CD4-positive, alpha-beta T cell treated with Interleukin-10 for 1 hour (primary cell): Measurements from ENCODE around the gene VPREB3.
A peak's percentile ranks its signal among the peaks of the same experiment; 100 is the strongest.

Experiments
- DNase-seq: peaks from one replicate; pipeline ENCODE4 v3.0.0-alpha.2; 2020

VPREB3 gene

DNA sequence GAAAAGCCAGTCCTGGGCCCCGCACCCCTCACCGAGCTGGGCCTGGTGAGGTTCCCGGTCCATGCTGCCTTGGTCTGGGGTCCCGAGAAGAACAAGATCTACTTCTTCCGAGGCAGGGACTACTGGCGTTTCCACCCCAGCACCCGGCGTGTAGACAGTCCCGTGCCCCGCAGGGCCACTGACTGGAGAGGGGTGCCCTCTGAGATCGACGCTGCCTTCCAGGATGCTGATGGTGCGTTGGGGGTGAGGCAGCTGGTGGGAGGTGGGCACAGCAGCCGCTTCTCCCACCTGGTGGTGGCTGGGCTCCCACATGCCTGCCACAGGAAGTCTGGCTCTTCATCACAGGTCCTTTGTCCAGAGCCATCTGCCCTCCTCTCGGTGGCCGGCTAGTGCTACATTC is 28.0 kb upstream of the VPREB3 start:
- no peak for DNase-seq

DNA sequence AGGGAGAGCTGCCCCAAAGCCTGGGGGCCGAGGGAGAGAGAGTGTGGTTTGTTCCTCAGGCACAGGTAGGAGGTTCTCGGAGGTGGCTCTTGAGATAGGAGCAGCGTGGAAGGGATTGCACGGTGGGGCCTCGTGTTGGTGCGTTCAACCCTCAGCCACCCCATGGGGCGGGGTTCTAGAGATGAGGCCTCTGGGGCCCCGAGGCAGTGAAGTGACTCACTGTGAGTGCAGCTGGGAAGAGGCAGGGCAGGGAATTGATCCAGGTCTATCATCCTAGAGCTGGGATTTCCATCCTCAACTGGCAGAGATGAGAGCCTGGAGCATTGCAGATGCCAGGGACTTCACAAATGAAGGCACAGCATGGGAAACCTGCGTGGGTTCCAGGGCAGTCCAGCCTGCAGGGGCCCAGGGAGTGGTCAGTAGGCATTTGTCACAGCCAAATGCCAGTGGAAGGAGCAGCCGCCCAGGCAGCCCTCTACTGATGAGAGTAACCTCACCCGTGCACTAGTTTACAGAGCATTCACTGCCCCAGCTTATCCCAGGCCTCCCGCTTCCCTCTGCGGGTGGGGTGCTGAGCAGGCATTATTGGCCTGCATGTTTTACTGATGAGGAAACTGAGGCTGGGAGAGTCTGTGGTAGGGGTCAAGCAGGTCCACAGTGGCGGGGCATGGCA is 27.4 kb upstream of the VPREB3 start:
- DNase-seq = no peak

DNA sequence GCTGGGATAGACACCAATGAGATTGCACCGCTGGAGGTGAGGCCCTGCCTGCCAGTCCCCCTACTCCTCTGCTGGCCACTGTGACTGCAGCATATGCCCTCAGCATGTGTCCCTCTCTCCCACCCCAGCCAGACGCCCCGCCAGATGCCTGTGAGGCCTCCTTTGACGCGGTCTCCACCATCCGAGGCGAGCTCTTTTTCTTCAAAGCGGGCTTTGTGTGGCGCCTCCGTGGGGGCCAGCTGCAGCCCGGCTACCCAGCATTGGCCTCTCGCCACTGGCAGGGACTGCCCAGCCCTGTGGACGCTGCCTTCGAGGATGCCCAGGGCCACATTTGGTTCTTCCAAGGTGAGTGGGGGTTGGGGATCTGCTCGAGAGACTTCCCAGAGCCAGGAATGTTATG is 26.8 kb upstream of the VPREB3 start:
- no peak for DNase-seq

DNA sequence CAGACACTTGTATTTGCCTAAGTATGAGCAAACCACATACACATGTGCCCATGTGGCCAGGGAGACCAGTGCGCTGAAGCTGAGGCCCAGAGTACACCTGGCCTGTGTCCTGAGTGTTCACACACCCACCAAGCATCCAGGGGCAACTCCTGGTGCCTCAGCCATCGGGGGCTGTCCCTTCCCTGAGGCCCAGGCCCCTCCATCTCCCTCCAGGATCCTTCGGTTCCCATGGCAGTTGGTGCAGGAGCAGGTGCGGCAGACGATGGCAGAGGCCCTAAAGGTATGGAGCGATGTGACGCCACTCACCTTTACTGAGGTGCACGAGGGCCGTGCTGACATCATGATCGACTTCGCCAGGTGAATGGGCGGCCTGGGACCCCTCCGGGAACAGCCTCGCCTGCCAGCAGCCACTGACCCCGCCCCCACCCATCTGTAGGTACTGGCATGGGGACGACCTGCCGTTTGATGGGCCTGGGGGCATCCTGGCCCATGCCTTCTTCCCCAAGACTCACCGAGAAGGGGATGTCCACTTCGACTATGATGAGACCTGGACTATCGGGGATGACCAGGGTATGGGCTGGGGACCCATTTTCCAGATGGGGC is 26.0 kb upstream of the VPREB3 start:
- DNase-seq = no peak

DNA sequence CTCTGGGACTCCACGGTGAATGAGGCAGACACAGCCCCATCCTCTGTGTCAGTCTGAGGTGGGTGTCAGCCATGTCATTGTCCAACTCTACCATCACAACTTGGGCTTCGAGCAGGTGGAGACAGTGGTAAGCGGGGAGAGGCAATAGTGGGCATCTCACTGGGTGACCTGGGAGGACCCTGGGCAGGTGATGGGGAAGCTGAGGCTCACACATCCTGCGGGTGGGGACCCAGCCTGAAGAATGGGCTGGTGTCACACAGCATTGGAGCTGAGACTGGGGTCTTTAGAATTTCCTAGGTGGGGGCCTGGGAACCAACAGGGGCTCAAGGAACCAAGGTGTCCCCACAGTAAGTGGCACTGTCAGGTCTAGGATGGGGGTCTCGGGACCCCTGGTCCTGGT is 25.5 kb upstream of the VPREB3 start:
- DNase-seq = no peak

DNA sequence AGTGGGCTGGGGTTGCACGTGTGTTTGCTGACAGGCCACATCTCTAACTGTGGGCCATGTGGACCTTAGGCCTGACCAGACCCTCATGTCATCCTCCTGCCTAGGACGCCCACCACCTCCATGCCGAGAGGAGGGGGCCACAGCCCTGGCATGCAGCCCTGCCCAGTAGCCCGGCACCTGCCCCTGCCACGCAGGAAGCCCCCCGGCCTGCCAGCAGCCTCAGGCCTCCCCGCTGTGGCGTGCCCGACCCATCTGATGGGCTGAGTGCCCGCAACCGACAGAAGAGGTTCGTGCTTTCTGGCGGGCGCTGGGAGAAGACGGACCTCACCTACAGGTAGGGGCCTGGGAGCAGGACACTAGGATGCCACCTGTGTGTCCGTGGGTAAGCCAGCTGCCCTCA is 24.9 kb upstream of the VPREB3 start:
- DNase-seq = no peak

DNA sequence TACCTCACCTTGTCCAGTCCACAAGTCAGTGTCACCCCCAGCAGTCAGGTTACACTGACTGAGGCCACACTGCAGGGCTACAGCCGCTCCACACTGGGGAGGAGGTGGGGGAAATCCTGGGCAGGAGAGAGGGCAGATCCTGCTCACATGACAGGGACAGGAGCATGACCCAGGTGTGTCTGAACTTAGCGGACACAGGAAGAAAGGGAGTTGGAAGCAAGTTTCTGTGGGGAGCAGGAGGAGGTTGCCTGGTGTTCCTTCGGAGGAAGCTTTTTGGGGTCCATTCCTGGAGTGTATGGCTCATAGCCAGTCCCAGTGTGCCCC is 24.3 kb upstream of the VPREB3 start:
- no peak for DNase-seq

DNA sequence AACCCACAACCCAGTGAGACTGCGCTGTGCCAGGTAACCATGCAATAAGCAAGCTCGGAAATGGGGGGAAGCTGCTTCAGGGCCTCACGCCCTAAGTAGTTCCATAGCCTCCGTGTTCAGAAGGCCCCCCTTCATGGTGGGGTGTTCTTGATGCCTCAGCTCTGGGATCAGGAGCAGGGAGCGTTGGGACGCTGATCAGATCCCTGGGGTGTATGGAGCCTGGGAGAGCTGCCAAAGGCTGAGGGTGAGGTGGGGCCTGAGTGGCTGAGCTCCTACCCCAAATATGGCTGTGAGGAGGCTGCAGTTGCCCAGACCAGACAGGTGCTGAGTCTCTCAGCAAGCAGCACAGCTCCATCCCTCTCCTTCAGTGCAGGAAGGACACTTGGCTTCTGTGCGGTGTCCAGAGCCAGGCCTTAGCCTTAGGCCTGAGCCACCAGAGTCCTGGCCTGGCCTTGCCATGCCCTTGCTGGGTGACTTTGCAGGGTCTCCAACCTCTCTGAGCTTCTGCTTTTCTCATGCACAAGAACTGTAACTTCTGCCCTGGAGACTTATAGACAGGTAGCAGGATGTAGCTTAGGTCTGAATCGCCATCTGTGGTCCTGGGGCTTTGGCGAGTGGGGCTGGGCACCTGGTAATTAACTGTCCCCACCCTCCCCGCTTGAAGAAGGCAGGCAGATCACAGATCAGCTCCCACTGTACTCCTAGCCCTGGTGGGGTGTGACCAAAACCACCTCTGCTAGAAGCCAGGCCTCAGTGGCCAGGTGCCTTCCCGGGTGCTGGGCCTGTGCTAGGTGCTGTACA is 23.8 kb upstream of the VPREB3 start:
- DNase-seq = no peak

DNA sequence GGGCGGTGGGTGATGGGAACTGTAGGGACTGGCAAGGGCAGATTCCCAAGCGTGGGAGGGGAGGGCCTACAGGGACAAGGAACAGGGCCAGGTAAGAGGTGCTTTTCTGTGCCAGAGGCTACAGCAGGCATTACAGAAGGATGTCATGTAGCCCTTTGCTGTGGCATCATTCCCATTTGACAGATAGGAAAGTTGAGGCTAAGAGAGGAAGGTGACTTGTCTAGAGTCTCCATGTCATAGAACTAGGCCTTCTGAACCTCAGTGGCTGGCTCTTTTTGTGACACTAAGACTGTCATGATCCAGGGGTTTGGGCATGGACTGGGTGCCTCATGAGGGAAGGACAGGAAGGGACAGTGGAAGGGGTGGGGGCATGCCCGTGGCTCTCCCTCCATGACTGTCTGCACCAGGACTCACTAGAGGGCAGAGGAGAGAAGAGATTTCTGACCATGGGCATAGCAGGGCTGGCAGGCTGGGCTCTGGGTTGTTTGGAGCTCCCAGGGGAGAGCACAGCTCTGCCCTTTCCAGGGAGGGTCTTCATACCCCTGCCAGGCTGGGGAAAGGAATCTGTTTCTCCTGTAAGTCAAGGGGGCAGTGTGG is 21.7 kb upstream of the VPREB3 start:
- DNase-seq = no peak

DNA sequence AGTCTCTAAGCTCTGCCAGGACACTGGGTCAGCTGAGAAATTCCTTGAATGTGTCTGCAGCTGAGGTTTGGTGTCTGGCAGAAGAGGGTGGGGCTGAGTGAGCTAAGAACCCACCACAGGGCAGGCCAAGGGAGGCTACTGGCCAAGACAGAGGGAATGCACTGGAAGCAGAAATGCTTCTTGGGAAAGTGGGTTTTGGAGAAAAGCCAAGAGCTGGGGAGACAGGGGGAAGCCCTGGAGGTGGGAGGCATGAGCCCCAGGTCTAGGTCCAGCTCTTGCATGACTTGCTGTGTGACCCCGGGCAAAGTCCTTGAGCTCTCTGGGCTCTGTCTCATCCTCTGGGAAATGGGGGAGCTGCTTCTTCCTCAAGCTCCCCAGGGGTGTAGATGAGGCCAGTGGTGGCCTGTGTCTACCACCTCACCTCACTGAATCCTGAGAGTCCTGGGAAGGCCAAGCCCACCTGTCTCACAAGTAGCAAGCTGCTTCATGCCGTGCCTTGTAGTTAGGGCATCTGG is 20.8 kb upstream of the VPREB3 start:
- DNase-seq = no peak

DNA sequence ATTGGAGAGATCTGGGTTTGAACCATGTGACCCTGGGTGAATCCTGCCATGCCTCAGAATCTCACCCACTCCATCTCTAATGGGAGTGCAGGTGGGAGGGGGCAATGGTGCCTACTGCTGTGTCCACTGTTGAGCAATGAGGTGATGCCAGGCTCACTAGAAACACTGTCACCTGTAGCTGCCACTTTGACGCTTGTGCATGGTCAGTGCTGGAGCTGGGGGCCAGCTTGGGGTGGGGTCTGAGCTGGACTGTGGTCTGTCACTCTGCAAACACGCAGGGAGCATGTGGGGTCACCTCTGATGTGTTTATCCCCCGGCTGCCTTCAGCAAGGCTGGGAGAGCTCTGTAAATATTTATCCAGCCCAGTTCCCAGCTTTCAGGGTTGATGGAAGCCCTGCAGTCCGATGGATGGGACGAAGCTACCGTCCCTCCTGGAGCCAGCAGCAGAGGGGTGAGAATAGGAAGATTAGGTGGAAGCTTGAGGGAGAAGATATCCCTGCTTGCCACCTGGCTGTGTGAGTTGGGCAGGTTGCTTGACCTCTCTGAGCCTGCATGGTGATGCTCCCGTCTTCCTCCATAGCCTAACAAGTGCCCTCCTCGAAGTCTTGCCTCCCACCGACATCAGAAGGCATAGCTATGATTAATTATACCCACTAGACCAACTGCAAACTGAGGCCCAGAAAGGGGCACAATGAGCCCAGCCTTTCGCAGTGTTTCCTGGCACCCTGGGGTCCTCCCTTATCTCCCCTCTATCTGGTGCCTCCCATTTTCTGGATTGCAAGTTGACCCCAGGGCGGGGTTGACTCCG is 20.1 kb upstream of the VPREB3 start:
- DNase-seq = no peak

DNA sequence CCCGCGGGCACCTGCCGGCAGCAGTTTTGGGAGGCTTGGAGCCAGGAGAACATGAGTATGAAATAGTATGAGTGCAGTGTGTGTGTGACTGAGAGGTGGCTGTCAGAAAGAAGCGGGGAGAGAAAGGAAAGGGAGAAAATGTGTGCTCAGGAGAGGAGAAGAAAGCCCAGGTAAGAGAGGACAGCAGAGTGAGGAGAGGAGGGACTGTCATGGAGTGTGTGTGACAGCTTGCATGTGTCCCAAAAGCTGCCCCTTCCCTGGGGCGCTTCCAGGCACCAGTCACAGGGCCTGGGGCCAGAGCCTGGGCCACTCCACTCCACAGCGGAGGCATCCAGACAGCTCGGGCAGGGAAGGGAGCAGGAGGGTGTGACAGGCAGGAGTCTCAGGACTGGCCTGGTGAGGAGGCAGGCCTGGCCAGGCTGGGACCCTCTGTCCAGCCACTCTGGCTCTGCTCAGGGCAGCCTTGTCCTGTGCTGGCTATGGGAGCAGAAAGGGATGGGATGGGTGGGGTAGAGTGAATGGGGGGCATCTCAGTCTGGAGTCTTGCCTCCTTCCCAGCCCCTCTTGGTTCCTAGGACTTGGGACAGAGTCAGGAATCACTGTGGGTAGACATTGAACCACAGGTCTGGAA is 19.4 kb upstream of the VPREB3 start:
- DNase-seq = no peak

DNA sequence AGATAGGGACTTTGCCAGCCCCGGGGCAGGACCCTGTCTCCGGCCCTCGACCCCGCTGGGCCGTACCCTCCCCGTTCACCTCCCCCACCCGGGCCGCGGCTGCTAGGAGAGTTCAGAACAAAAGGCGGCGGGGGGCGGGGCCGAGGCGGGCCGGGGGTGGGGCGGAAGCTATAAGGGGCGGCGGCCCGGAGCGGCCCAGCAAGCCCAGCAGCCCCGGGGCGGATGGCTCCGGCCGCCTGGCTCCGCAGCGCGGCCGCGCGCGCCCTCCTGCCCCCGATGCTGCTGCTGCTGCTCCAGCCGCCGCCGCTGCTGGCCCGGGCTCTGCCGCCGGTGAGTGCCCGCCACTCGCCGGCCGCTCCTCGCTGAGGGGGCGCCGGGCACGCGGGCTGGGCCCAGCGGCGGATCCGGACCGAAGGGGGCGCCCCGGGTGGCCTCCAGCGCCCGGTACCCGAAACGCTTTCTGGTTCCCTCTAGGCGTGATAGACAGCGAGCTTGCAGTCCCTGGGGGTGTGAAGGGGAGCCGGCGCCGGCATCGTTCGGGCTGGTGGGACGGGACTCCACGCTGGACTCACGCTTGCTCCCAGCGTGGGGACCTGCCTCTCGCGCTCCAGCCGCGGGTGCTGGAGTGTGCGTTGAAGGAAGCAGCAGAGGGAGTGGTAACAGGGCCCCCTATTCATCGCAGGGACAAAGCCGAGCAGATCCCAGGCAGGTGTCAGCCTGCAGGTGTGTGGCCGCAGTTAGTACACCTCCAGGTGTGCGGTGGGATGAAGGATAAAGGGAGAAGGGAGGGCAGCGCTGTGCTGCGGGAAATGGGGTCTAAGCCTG is 18.6 kb upstream of the VPREB3 start, which contains the start of gene MMP11:
Gene MMP11, plus strand, starts transcription at position 201 of the 825 bp plus-strand sequence. Its CDS starts 22 bp downstream, at position 223.
- peak; percentile 56 for DNase-seq

DNA sequence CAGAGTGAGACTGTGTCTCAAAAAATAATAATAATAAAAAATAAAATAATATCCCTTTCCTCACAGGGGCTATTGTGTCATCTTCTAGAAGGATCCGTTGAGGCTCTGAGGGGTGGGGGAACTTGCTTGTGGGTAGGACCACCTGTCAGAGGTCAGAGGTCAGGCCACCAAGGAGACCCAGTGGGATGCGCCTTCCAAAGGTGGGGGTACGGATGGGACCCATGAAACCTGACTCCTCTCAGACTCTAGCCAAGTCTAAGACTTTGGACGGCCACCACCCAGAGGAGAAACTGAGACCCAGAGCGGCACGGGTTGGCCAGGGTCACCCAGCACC is 18.1 kb upstream of the VPREB3 start:
- DNase-seq = no peak

DNA sequence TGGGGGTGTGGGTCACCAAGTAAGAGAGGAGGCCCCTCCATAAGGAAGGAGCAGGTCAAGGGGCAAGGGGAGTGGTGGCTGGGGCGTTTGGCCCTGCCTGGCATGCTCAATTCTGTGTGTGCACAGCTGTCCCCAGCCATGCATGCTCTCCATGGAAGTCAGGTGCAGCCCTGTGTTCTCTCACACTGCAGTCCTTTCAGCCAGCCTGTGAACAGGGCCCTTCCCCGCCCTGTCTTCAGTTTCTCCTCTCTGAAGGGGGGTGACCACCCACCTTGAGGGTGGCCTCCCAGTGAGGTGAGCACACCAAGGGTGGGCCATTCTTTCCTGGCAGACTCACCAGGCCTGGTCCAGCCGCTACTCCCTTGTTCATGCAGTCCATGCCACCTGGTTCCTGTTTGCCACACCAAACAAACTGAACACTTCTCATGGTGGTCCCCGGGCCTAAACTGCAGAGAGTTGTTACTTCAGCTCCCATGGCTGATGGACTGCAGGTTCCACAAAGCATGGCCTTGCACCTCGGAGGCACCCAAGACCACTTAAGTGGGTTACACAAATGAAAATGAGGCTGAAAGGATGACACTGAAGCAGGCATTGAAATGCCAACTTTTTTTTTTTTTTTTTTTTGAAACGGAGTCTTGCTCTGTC is 15.2 kb upstream of the VPREB3 start:
- DNase-seq = no peak

DNA sequence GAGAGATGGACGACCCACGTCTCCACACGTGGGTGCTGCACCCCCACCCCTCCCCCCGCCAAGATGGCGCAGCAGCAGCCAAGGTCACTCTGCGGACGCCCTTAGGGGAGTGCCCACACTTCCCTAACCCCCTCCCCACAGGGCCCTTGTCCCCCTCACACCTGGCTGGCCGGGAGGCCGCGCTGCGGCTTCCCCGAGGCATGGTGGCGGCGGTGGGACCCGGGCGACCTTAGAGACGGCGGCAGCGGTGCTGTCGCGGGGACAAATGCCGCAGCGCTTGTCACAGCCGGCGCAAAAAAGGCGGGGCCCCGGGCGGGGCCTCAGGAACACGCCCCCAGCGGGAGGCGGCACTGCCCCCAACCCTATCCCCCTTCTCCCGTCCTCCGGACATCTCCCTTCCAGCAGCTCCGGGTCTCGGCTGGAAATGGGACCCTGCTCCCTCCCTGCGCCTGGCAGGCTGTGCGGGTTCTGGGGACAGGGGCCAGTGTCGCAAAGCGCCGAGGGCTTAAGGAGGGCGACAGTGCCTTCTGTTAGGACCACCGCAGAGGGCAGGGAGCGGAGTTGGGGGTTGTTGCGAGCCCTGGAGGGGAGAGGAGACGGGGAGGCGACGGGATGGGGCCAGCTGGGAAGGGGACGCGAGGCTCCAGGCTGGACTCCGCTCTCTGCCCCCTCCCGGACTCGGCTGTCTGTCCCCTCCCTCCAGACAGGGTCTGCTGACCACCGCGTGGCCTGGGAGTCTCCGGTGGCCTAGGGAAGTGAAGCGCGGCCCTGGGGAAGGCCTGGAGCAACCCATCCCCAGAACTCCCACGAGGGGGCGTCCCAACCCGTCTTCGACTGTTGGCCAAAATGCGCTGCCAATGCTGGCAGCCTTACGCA is 13.7 kb upstream of the VPREB3 start, which contains the start of gene CHCHD10:
Gene CHCHD10, minus strand, starts transcription at position 300 of the 876 bp plus-strand sequence. Its CDS starts 98 bp downstream, at position 202.
- peak; percentile 76 for DNase-seq

DNA sequence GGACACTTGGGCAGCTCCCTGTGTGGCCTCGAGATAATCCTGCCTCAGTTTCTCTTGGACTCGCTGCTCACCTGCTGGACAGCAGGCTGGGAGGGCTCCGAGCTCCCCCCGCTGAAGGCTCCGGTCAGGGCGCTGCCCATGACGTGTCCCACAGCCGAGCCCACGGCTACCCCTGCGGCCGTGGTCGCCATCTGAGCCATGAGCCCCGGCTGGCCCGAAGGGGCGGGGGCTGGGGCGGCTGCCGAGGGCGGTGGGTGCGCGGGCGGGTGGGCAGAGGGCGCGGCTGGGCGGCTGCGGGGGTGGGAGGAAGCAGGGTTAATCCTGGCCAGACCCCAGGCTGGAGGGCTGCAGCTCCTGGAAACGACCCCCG is 13.1 kb upstream of the VPREB3 start:
- no peak for DNase-seq

DNA sequence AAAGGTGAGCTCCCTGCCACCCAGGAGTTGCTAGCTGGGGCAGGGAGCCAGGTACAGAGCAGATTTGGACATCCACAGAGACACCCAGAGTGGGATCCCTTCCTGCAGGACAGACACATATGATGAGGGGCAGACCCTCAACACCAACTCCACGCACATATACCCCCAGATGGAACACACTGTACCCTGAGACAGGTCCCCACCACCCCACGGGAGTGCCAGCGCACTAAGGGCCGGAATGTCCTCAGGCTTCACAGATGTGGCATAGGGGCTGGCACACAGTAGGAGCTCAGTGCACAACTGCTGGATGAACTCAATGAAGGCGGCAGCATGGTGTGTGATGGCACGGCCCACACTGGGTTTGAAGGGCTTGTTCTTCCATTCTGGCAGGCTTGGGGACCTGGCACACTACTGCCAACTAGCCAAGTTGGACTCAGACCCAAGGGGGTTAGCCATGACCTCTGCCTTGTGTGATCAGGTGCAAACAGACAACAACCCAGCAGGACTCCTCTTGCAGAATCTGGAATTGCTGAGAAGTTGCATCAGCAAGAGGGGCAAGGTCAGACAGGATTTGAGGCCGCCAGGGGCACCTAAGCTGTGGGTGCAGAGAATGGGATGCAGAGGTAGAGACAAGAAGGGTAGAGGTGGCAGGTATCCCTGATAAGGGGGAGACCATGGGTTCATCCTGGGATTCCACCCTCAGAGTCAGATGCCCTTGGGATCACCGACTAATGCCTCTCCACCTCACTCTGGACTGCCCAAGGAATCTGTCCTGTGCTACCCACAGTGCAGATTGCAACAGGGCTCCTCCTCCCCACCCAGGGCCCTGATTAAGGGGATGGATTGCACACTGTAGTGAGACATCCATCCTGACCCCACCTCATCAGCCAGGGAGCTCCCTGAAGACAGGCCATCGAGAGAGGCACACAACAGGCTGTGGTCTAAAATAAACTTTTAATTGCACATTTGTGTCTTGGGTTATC is 11.0 kb upstream of the VPREB3 start:
- DNase-seq = no peak

DNA sequence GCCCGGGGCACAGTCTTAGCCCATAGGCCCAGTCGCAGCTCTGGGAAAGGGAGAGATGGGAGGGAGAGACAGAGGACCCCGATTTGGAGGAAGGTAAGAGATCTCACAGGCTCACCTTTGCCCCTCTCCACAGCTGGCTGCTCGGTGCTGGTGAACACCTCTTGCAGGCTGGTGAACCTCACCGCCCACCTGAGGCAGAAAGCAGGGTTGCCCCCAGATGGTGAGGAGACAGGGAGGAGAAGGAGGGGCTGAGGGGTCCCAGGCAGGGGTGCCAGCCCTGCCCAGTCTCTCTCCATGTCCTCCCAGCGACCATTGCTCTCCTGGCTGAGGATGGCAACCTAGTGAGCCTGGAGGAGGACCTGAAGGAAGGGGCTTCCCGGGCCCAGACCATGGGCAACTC is 9.7 kb upstream of the VPREB3 start:
- no peak for DNase-seq
